ENCODE results near the gene FCHO1. TPM values are rescaled to one million over a fixed set of nuclear protein-coding genes. Genes with fewer than 3 reads are reported as not detected.
A peak's percentile ranks its signal among the peaks of the same experiment; 100 is the strongest.
"Not testable (repeated sequence)": the region's sequence is repeated elsewhere in the genome, so short reads cannot be mapped to it uniquely, and the experiment has no call there.

Gene FCHO1
- total RNA-seq, 4 donors from 2014 or later, result under 0.01 to 3.8 (median 1.4) TPM; not detected in 1

DNA sequence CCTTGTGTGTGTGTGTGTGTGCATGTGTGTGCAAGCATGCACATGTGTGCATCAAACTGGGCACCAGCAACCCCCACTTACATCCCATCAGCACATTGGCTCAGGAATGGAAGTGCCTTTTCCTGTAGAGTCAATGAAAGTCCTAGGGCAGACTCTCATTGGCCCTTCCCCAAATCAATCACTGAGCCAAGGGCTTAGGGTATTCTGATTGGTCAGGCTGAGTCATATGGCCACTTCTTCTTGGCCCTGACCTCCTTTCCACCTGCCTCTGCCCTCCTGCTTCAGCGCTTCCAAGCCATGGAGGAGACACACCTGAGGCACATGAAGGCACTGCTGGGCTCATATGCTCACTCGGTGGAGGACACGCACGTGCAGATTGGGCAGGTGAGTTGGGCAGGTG lies 20.9 kb downstream of the FCHO1 start:
- Histone ChIP-seq H3K27ac (no peak overlapping the region), H3K27me3 (no peaks in the 10 kb centered on the region), H3K9me3 (no peaks in the 10 kb centered on the region), H3K4me1 (no peaks in the 10 kb centered on the region), H3K4me3 (no peak overlapping the region), H3K36me3 (no peaks in the 10 kb centered on the region)
- TF ChIP-seq, protein P1, sequence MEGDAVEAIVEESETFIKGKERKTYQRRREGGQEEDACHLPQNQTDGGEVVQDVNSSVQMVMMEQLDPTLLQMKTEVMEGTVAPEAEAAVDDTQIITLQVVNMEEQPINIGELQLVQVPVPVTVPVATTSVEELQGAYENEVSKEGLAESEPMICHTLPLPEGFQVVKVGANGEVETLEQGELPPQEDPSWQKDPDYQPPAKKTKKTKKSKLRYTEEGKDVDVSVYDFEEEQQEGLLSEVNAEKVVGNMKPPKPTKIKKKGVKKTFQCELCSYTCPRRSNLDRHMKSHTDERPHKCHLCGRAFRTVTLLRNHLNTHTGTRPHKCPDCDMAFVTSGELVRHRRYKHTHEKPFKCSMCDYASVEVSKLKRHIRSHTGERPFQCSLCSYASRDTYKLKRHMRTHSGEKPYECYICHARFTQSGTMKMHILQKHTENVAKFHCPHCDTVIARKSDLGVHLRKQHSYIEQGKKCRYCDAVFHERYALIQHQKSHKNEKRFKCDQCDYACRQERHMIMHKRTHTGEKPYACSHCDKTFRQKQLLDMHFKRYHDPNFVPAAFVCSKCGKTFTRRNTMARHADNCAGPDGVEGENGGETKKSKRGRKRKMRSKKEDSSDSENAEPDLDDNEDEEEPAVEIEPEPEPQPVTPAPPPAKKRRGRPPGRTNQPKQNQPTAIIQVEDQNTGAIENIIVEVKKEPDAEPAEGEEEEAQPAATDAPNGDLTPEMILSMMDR (IDR thresholded peaks at IDR 0.05), result no peak
- no peak for TF ChIP-seq POLR2A (IDR thresholded peaks at IDR 0.05)
- intact Hi-C loops (cut with DNase I; ENCODE audit: low total_unique reads), result no loop called here
- no peak for DNase-seq

DNA sequence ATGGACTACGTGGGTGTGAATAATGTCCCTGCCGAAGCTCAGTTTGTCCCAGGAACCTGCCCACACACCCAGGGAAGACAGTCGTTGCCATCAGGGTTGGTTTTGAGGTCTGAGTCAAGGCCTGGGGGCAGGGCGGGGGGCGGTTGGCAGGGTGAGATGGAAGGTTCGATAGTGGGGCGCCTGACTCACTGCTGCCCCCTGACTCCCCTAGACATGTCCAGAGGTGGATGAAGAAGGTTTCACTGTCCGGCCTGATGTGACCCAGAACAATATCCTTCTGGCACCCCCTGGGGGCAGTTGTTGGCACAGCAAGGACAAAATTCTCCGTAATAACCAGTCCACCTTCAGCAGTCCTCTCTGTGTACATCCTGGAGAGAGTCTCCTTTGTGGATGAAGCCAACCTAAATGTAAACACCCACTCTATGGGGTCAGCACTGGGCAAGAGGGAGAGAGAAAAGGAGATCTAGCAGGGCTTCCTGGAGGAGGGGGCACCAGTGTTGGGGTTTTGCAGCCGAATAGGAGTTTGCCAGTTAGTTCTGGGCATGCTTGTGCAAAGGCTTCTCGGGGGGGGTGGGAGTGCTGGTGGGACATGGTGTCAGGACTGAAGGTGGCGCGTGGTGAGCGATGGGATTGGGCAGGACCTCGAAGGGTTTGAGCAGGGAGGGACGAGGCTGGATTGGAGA lies 24.1 kb downstream of the FCHO1 start:
- no peak overlapping the region for H3K4me3 ChIP-seq
- H3K27me3 ChIP-seq, result peaks cover 0 to 4% of the 10 kb centered on the region in 2 donors
- TF ChIP-seq POLR2A (IDR thresholded peaks at IDR 0.05), result no peak
- TF ChIP-seq, protein P1 (IDR thresholded peaks at IDR 0.05), result peak in 2 of 4 experiments; percentile 8 to 13
- DNase-seq, result no peak
- intact Hi-C loops (cut with DNase I; ENCODE audit: low total_unique reads), result no loop called here
- no peaks in the 10 kb centered on the region for H3K36me3 ChIP-seq
- H3K9me3 ChIP-seq, result no peaks in the 10 kb centered on the region
- H3K27ac ChIP-seq, result no peak overlapping the region
- H3K4me1 ChIP-seq, result no peaks in the 10 kb centered on the region

DNA sequence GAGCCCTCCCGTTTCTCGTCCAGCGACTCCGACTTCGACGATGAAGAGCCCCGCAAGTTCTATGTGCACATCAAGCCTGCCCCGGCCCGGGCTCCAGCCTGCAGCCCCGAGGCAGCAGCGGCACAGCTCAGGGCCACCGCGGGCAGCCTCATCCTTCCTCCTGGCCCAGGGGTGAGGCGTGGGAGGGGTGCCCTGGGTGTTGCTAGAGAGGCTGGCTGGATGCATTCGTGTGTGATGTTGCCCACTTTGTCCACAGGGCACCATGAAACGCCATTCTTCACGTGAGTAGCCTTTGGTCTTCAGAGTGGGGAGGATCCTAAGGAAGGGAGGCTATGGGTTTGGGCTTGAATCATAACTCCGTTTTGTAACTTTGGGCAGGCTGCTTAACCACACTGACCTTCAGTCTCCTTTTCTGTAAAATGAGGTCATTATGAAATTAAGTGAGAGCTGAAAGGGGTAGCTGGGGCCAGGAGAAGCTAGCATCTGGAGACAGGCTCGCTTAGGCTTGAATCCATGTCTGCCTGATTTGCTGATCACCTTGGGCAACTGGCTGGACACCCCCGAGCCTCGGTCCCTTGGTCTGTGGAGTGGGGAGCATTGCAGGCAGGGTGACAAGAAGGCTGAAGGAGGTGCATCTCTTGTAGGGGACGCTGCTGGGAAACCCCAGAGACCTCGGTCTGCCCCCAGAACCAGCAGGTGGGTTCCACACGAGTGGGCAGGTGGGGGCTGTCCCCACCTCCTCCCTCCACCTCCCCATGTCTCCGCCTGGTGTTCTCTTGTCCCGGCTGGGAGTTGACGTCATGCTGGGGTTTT lies 24.9 kb downstream of the FCHO1 start:
- no peak overlapping the region for H3K27ac ChIP-seq
- no peaks in the 10 kb centered on the region for H3K36me3 ChIP-seq
- DNase-seq, result no peak
- no peaks in the 10 kb centered on the region for H3K4me1 ChIP-seq
- H3K27me3 ChIP-seq, result peaks cover 0 to 4% of the 10 kb centered on the region in 2 donors
- no peak overlapping the region for H3K4me3 ChIP-seq
- no peaks in the 10 kb centered on the region for H3K9me3 ChIP-seq
- TF ChIP-seq, protein P1 (IDR thresholded peaks at IDR 0.05), result no peak
- no peak for TF ChIP-seq POLR2A (IDR thresholded peaks at IDR 0.05)
- intact Hi-C loops (cut with DNase I; ENCODE audit: low total_unique reads), result no loop called here

DNA sequence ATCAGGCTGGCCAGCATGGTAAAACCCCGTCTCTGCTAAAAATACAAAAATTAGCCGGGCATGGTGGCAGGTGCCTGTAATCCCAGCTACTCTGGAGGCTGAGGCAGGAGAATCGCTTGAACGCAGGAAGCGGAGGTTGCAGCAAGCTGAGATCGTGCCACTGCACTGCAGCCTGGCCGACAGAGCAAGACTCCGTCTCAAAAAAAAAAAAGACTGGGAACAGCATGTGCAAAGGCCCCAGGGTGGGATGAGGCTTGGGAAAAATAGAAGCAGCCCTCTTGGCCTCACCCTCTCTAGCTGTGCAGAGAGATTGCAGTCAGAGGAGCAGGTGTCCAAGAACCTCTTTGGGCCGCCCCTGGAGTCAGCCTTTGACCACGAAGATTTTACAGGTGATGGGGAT lies 26.6 kb downstream of the FCHO1 start:
- DNase-seq; H3K4me3 ChIP-seq; H3K4me1 ChIP-seq; H3K36me3 ChIP-seq; H3K27ac ChIP-seq; intact Hi-C loops (cut with DNase I; ENCODE audit: low total_unique reads); H3K9me3 ChIP-seq; H3K27me3 ChIP-seq: not testable (repeated sequence)

DNA sequence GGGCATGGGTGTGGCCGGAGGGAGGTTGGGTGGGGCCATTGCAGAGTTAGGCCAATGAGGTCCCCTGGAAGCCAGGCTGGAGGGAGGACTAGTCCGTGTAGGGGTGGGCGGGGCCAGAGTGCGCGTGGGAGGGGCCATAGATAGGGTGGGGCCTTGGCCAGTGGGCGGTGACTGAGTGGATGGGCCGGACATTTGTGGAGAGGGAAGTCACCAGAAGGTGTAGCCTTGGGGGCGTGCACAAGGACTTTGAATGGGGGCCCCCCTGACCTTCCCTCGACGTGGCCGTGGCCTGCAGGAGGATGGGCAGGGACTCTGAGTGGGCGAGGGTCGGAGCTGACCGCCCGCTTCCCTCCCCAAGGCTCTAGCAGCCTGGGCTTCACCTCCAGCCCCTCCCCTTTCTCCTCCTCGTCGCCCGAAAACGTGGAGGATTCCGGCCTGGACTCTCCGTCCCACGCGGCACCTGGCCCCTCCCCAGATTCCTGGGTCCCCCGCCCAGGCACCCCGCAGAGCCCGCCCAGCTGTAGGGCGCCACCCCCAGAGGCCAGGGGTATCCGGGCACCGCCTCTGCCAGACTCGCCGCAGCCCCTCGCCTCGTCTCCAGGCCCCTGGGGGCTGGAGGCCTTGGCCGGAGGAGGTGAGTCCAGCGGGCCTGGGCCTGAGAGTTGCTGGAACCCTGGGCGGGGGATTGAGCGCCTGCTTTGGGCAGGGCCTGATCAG lies 27.1 kb downstream of the FCHO1 start:
- no peak overlapping the region for H3K4me3 ChIP-seq

More for the DNA sequence above, 27.1 kb downstream of the FCHO1 start:
- H3K36me3 ChIP-seq, result no peaks in the 10 kb centered on the region
- peak in 1 of 2 donors; percentile 24 for DNase-seq
- TF ChIP-seq POLR2A (IDR thresholded peaks at IDR 0.05), result no peak
- TF ChIP-seq, protein P1 (IDR thresholded peaks at IDR 0.05), result no peak
- H3K4me1 ChIP-seq, result no peaks in the 10 kb centered on the region
- peaks cover 0 to 4% of the 10 kb centered on the region in 2 donors for H3K27me3 ChIP-seq
- no peaks in the 10 kb centered on the region for H3K9me3 ChIP-seq
- H3K27ac ChIP-seq, result no peak overlapping the region
- intact Hi-C loops (cut with DNase I; ENCODE audit: low total_unique reads), result no loop called here

Measured in uterus (tissue), 4 donors.